Melanocyte of skin (primary cell): ENCODE measurements around the gene CIBAR2. TPM values are rescaled to one million over a fixed set of nuclear protein-coding genes. Genes with fewer than 3 reads are reported as not detected.

Source experiments
- total RNA-seq, 2 donors: library from RNA; depleted of rRNA; stranded (reverse); fragments of >200 nt; gene quantifications; 2 replicates each; pipeline ENCODE4 v1.2.3, GENCODE V29; 2012

Gene CIBAR2
- total RNA-seq, result not detected

GRCh38 chr16:85112364-85112763 lies at the start of gene CIBAR2:
Gene CIBAR2 (minus strand): TSS chr16:85112472. CDS start chr16:85112352, 120 bp downstream.

Other genes starting within 250 kb of the CIBAR2 start
- gene ZDHHC7, start 100.9 kb downstream of the CIBAR2 start, total RNA-seq, result 100 to 1,000 TPM in 1 of 2 donors, 10 to 100 TPM in 1; 90.9 to 118 TPM
- gene KIAA0513, start 84.7 kb downstream of the CIBAR2 start, total RNA-seq, result 10 to 100 TPM in 1 of 2 donors, 1 to 10 TPM in 1; 7.7 to 19.3 TPM